ACC112 (cell line): ENCODE results near the gene SMG6.
"Not testable (repeated sequence)": the region's sequence is repeated elsewhere in the genome, so short reads cannot be mapped to it uniquely, and the experiment has no call there.

Experiments
- H2AFZ ChIP-seq: fragments of 200-600 bp; sonication (generic); one replicate; pipeline ENCODE4 v1.6.0; 2017; ENCODE audit warnings: antibody characterized with exemption, low read length; ENCODE audit not compliant: unreplicated experiment
- H3K27ac ChIP-seq: fragments of 200-600 bp; sonication (generic); 2 replicates; pipeline ENCODE4 v1.5.1; 2014; ENCODE audit warnings: low read depth, mild to moderate bottlenecking, antibody characterized with exemption, low read length, moderate library complexity
- H3K27me3 ChIP-seq: fragments of 200-600 bp; sonication (generic); 2 replicates; pipeline ENCODE4 v1.6.1; 2014; ENCODE audit warnings: mild to moderate bottlenecking, antibody characterized with exemption, low read length, moderate library complexity, mixed read lengths; ENCODE audit not compliant: insufficient read depth
- H3K36me3 ChIP-seq: fragments of 200-600 bp; sonication (generic); 2 replicates; pipeline ENCODE4 v1.6.1; 2016; ENCODE audit warnings: mild to moderate bottlenecking, antibody characterized with exemption, low read length, moderate library complexity, mixed read lengths; ENCODE audit not compliant: insufficient read depth
- H3K4me1 ChIP-seq: fragments of 200-600 bp; sonication (generic); one replicate; pipeline ENCODE4 v1.6.1; 2016; ENCODE audit warnings: low read length, mixed read lengths; ENCODE audit not compliant: insufficient read depth, unreplicated experiment, control insufficient read depth
- H3K4me3 ChIP-seq: fragments of 200-600 bp; sonication (generic); 2 replicates; pipeline ENCODE4 v1.5.1; 2014; ENCODE audit warnings: mild to moderate bottlenecking, low read depth, low read length
- H3K79me2 ChIP-seq: fragments of 200-600 bp; sonication (generic); one replicate; pipeline ENCODE4 v1.6.0; 2016; ENCODE audit warnings: low read length; ENCODE audit not compliant: control insufficient read depth, unreplicated experiment, insufficient read depth

SMG6 gene

DNA sequence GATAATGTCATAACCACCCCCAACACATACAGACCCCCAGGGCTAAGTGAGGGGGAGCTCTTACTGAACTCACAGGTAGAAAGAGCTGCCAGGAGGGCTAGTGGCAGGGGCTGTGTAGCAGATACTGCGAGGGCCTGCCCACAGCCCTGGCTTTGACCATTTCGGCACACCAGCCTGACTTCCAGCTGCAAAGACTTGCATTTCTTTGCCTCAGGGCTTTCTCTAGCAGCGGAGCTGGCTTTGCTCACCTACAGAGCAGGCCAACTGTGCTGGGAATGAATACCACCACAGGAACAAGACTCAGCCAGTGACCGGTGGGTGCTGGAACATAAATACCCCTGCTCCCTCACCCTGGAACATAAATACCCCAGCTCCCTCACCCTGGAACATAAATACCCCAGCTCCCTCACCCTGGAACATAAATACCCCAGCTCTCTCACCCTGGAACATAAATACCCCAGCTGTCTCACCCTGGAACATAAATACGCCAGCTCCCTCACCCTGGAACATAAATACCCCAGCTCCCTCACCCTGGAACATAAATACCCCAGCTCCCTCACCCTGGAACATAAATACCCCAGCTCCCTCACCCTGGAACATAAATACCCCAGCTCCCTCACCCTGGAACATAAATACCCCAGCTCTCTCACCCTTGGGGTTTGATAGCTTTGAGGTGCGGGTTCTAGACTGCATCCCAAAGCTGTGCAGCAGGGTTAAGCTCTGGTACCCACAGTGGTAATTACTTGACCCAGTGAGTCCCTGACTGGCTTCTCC is 290.2 kb downstream of the SMG6 start:
- H3K4me3 ChIP-seq, H3K27ac ChIP-seq, H3K27me3 ChIP-seq, H2AFZ ChIP-seq, H3K4me1 ChIP-seq, H3K36me3 ChIP-seq, H3K79me2 ChIP-seq: not testable (repeated sequence)

DNA sequence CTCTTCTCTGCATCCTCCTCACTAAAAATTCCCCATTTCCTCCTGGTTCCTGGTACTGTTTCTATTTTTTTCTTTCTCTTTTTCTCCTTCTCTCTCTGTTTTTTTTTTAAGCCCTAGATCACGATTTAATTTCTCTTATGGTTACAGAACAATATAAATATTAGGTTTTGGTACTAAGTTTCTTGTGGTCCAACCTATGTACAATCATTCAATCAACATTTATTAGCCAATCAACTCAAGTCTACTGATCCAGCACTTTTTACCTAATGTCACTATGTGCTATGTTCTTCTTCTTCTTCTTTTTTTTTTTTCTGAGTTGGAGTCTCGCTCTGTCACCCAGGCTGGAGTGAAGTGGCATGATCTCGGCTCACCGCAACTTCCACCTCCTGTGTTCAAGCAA is 291.1 kb downstream of the SMG6 start:
- no peak overlapping the region for H3K27ac ChIP-seq
- H3K4me3 ChIP-seq: no peak overlapping the region
- peaks cover 10% of the 10 kb centered on the region for H3K4me1 ChIP-seq
- peaks cover 4% of the 10 kb centered on the region; the same call in 1 of the 2 replicates for H3K27me3 ChIP-seq
- peak overlapping the region; percentile 47 for H2AFZ ChIP-seq
- H3K79me2 ChIP-seq: no peaks in the 10 kb centered on the region
- no peaks in the 10 kb centered on the region for H3K36me3 ChIP-seq

DNA sequence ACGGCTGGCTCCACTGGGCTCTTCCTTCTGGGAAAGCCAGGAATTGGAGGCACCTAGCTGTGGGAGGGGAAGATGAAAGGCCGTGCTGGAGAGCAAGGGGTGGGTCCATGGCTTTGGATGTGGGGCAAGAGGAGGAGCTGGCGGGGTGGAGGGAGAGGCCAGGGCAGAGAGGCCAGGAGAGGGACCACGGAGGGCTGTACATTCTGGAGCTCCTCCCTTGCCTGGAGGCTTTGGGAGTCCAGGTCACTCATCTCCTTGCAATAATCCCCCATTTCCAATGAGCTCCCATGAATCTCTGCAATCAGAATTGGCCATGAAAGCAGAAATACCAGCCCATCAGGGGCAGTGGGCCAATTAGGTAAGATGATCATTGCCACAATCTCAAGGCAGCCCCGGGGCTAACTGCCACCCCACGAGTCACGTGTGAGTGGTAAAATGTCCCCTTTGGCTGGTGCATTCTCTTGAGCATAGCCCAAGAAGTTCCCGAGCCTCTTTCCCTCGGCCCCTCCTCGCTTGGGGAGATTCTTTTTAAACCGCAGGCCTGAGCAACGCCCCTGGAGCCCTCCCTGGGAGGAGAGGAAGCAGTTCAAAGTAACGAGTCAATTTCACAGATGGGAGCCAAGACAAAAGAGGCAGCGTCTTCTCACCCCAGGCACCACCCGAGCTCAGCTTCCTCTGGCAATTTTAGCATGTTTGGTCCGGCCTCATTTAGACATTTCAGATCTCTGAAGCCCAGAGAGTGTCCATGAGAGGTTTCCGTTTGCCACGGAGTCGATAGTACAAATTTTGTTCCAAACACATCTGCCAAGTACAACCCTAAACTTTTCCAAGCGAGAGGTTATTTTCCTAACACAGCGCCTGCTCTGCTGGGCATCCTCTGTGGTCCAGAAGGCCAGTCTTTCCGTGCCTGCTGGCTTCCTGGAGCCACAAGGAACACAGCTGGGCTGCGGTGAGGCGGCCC is 291.9 kb downstream of the SMG6 start:
- no peaks in the 10 kb centered on the region for H3K79me2 ChIP-seq
- H3K4me1 ChIP-seq: peaks cover 10% of the 10 kb centered on the region
- no peaks in the 10 kb centered on the region for H3K36me3 ChIP-seq
- H3K27ac ChIP-seq: no peak overlapping the region
- peak overlapping the region; percentile 47 for H2AFZ ChIP-seq
- H3K27me3 ChIP-seq: no peaks in the 10 kb centered on the region
- H3K4me3 ChIP-seq: no peak overlapping the region
